Omental fat pad (tissue), 4 donors: Measurements from ENCODE around the gene CYTL1. TPM values are rescaled to one million over a fixed set of nuclear protein-coding genes. Genes with fewer than 3 reads are reported as not detected.

ENCODE experiments used
- ATAC-seq: fragments of 150-250 bp; one replicate; pipeline ENCODE4 v1.9.1; 2016; ENCODE audit warnings: mild to moderate bottlenecking, moderate library complexity; ENCODE audit not compliant: low FRiP score
- DNase-seq: peaks from one replicate; pipeline ENCODE4 v3.0.0-alpha.2; 2019; ENCODE audit warnings: low spot score
- CTCF ChIP-seq, 3 donors: fragments of 450-650 bp; IDR thresholded peaks; one replicate each; pipeline ENCODE4 v1.5.1; 2016 to 2017; ENCODE audit warnings: antibody characterized with exemption in 3 of 3, mild to moderate bottlenecking in 3 of 3, moderate library complexity in 2 of 3
- total RNA-seq, 4 donors: library from RNA; depleted of rRNA; stranded (reverse); fragments of >200 nt; gene quantifications; one replicate each; pipeline ENCODE4 v1.1.0, GENCODE V29; 2016

CYTL1 gene
- total RNA-seq, 4 donors from 2014 or later: 0.46 to 1.1 (median 1.1) TPM; not detected in 1

GRCh38 chr4:5043579-5043978, 24.3 kb upstream of the CYTL1 start:
- no peak for DNase-seq
- TF ChIP-seq CTCF (IDR thresholded peaks at IDR 0.05): no peak
- no peak for ATAC-seq

GRCh38 chr4:5041699-5042098, 22.4 kb upstream of the CYTL1 start:
- no peak for ATAC-seq
- no peak for TF ChIP-seq CTCF (IDR thresholded peaks at IDR 0.05)
- DNase-seq: no peak

GRCh38 chr4:5040856-5041620, 21.8 kb upstream of the CYTL1 start:
- ATAC-seq: no peak
- no peak for DNase-seq
- TF ChIP-seq CTCF (IDR thresholded peaks at IDR 0.05): no peak

GRCh38 chr4:5039800-5040199, 20.5 kb upstream of the CYTL1 start:
- no peak for TF ChIP-seq CTCF (IDR thresholded peaks at IDR 0.05)
- no peak for DNase-seq
- ATAC-seq: no peak

GRCh38 chr4:5037553-5038551, 18.6 kb upstream of the CYTL1 start:
- TF ChIP-seq CTCF (IDR thresholded peaks at IDR 0.05): no peak
- ATAC-seq (peak; percentile 94), DNase-seq (peak; percentile 59)

- ATAC-seq (no peak), DNase-seq (no peak)
- no peak for TF ChIP-seq CTCF (IDR thresholded peaks at IDR 0.05)
Observed at GRCh38 chr4:5036239-5036638, 17.0 kb upstream of the CYTL1 start.
